Endothelial cell of coronary artery (primary cell): Measurements from ENCODE around the gene BPIFB3. TPM values are rescaled to one million over a fixed set of nuclear protein-coding genes. Genes with fewer than 3 reads are reported as not detected.

Experiments used
- total RNA-seq: library from RNA; depleted of rRNA; stranded (reverse); fragments of >200 nt; gene quantifications from 2 replicates; pipeline ENCODE4 v1.2.3, GENCODE V29; 2014

BPIFB3 gene
- not detected in 2 replicates for total RNA-seq

DNA sequence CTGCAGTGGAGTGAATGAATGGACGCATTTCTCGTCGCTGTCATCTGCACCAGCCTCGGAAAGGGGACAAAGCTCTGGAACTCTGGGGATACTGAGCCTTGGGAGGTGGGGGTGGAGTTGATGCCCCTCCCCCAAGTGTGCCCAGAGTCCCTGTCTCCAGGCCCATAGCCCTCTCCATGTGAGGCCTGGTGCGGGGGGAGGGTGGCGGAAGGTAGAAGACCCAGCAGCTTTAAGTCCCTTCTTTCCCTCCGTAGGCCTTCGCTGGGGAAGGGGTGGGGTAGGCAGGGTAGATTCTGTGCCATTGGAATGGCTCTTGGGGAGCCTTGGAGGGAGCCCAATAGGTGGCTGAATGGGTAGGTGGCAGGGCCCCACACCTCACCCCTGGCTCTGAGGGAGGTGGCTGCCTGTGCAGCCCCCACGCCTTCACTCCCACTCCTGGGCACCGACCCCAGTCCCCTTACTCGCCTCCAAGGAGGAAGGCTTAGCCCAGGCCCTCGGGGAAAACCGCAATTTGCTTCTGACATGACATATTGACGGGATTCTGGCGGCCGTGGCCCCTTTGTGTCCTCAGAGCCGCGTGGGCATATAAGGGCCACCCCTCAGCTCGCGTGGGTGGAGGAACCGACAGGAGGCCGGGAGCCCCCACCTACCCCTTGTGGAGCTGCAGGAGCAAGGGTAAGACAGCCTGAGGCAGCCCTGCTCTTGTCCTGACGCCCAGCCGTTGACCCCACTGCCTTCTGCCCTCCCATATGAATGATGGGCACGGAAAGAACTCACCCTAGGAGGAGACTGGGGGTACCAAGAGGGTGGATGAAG lies at the start of gene BPIFB3:
Gene BPIFB3 (plus strand): TSS at position 613 of the 816 bp plus-strand sequence. CDS start 1,533 bp downstream, outside the sequence.

GRCh38 chr20:33004141-33004751 lies 49.5 kb upstream of the BPIFB3 start, which contains the start of gene SUN5:
Gene SUN5, minus strand, starts transcription at chr20:33004433. Its CDS starts 93 bp downstream, at chr20:33004340.

DNA sequence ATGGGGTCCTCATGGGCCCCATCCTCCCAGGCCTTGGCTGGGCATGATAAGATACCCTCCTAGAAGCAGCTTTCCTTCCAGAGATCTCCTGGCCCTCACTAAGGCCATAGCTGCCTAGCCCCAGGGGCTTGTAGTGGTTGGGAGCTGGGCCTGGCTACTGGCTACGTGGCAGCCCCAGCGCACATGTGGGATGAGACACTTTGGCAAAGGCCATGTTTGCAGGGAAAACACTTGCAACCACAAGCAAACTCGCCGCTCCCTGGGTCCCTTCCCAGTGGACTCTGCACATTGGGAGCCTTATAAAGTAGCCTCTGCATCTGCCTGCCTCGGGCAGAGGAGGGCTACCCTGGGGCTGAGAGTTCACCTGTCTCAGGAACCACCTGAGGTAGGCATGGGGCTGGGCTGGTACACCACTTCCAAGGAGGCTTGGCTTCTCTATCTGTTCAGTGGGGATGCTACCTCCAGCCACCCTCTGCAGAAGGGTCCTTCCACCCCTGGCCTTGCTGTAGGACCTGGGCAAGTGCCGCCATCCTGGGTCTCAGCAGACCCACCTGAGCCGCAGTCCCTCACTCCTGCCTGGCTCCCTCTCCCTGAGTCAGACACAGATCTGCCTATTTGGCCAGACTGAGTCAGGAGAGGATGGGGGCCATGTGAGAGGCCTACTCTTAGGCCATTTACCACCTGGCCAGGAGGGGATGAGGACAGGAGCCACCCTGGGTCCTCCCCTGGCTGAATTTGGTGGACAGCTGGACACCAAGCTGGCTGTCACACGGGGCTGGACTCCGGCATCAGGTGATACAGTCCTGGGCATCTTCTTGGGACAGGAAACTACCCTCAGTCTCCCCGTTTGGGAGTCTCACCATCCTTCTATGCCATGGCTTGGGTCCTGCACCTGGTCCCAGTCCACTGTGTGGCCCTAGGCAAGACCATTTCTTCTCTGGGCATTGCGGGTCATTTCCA lies 46.0 kb upstream of the BPIFB3 start, which contains the start of gene BPIFB2:
Gene BPIFB2 (plus strand): TSS at position 329 of the 960 bp plus-strand sequence. CDS start 871 bp downstream, outside the sequence.

DNA sequence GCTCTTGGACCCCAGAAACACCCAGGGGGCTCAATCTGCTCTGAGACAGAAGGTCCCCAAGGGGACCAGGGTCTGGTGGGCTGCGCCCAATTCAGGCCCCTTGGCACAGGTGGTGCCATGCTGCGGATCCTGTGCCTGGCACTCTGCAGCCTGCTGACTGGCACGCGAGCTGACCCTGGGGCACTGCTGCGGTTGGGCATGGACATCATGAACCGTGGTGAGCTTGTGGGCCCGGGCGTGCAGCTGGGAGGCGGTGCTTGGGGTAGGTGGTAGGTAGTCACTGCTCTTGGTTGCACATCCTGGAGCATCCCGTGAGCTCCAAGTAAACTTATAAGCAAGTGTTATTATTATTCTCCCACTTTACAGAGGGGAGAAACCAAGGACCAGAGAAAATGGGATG lies 22.2 kb upstream of the BPIFB3 start, which contains the start of gene BPIFB6:
Gene BPIFB6 (plus strand): TSS at position 118 of the 400 bp plus-strand sequence. CDS start 0 bp downstream, at position 118.

GRCh38 chr20:33079259-33079658 lies 25.6 kb downstream of the BPIFB3 start, which contains the start of gene BPIFB4:
Gene BPIFB4, plus strand, starts transcription at chr20:33079643. Its CDS starts 1,884 bp downstream, at chr20:33081527.

Other genes starting within 250 kb of the BPIFB3 start
- 112 and 120 TPM in 2 replicates for gene MAPRE1, start 233.9 kb upstream of the BPIFB3 start, total RNA-seq
- gene EFCAB8, start 195.0 kb upstream of the BPIFB3 start, total RNA-seq = 0.19 and 0.27 TPM in 2 replicates
- gene SUN5, start 49.5 kb upstream of the BPIFB3 start, total RNA-seq = not detected in 2 replicates
- gene BPIFB2, start 46.2 kb upstream of the BPIFB3 start, total RNA-seq = not detected in 2 replicates
- gene BPIFB6, start 22.3 kb upstream of the BPIFB3 start, total RNA-seq = not detected in 2 replicates
- not detected in 2 replicates for gene BPIFB4, start 25.7 kb downstream of the BPIFB3 start, total RNA-seq
- not detected in 2 replicates for gene BPIFA2, start 114.3 kb downstream of the BPIFB3 start, total RNA-seq
- gene BPIFA3, start 163.4 kb downstream of the BPIFB3 start, total RNA-seq = not detected in 2 replicates
- not detected in 2 replicates for gene BPIFA1, start 182.1 kb downstream of the BPIFB3 start, total RNA-seq
- gene BPIFB1, start 229.3 kb downstream of the BPIFB3 start, total RNA-seq = not detected in 2 replicates